ENCODE data around the gene RABGAP1L. TPM values are rescaled to one million over a fixed set of nuclear protein-coding genes. Genes with fewer than 3 reads are reported as not detected.

RABGAP1L gene
- total and polyA plus RNA-seq, 2 of the 8 experiments (the other 6 are each of a cell fraction or from before 2014, with no cell fraction given), result 33.3 to 156 TPM

- no peak overlapping the region for H4K91ac ChIP-seq (replicated peaks; ENCODE audit: insufficient read length, low read length)
- peaks cover 0 to 2% of the 10 kb centered on the region in 2 experiments; a peak in 1 of 4 replicates for H3K9me3 ChIP-seq (ENCODE audit: insufficient read depth in 2 of 2, low read depth in 1 of 2, low read length in 1 of 2)
- no peaks in the 10 kb centered on the region for H3K79me1 ChIP-seq (ENCODE audit: low read depth, low read length)
- no peak overlapping the region for H2BK12ac ChIP-seq (ENCODE audit: low read depth, low read length)
- no peaks in the 10 kb centered on the region for H3K79me2 ChIP-seq (ENCODE audit: control insufficient read depth in 1 of 2, insufficient read depth in 2 of 2, low read length in 2 of 2)
- no peak overlapping the region for H2AFZ ChIP-seq (ENCODE audit: low read length)
- H4K8ac ChIP-seq (ENCODE audit: extremely low read depth, insufficient read depth, low read length), result no peak overlapping the region
- H4K20me1 ChIP-seq (replicated peaks in 1 of 2; ENCODE audit: control insufficient read depth in 1 of 2, insufficient read depth in 2 of 2, low read length in 2 of 2), result no peaks in the 10 kb centered on the region
- no peak overlapping the region for H3K56ac ChIP-seq (replicated peaks; ENCODE audit: insufficient read length, low read depth, low read length)
- H3K4me3 ChIP-seq (ENCODE audit: extremely low read depth in 1 of 4, insufficient read depth in 2 of 4, low read depth in 3 of 4, low read length in 4 of 4), result no peak overlapping the region
- no peak overlapping the region for H2BK120ac ChIP-seq (replicated peaks; ENCODE audit: low read depth, low read length)
- H2BK15ac ChIP-seq (ENCODE audit: low read length), result no peak overlapping the region
- no peak for FAIRE-seq
- no peak overlapping the region for H3K9ac ChIP-seq (replicated peaks in 1 of 4; ENCODE audit: extremely low read depth in 1 of 4, low read depth in 3 of 4, low read length in 3 of 4)
- H2BK20ac ChIP-seq (ENCODE audit: low read length), result no peak overlapping the region
- H3K23ac ChIP-seq (ENCODE audit: insufficient read length), result no peak overlapping the region
- CTCF ChIA-PET (ENCODE audit: partially characterized antibody), result interaction anchor here (0.6 to 1.9 kb wide), 2 partner anchors 24 to 34 kb away, joined by 4 read pairs; no protein-coding TSS in a partner anchor
- no peak overlapping the region for H3K14ac ChIP-seq (ENCODE audit: insufficient read length)
- POLR2A ChIA-PET (ENCODE audit: partially characterized antibody), result no interaction called here
- H3K27ac ChIP-seq (ENCODE audit: low read depth, low read length), result no peak overlapping the region
- no peak overlapping the region for H4K5ac ChIP-seq (ENCODE audit: insufficient read length, low read depth, low read length)
- H3K4ac ChIP-seq (replicated peaks; ENCODE audit: insufficient read length, low read depth, low read length), result no peak overlapping the region
- no peaks in the 10 kb centered on the region; the same call in 1 of the 2 replicates for H3K23me2 ChIP-seq (ENCODE audit: low read depth, low read length)
- no peaks in the 10 kb centered on the region for H3K4me1 ChIP-seq (replicated peaks in 1 of 4; ENCODE audit: control insufficient read depth in 3 of 4, insufficient read depth in 4 of 4, low read length in 3 of 4)
- H2BK5ac ChIP-seq (ENCODE audit: low read depth, low read length), result no peak overlapping the region
- 67% methylated on average over 4 of the region's 4 CpGs; no CpG with 5 or more reads in 1 of the 2 experiments for WGBS, 2 experiments (ENCODE audit: extremely low coverage in 1 of 2, insufficient coverage in 1 of 2, insufficient read length in 1 of 2, insufficient replicate concordance in 2 of 2, low coverage in 1 of 2, low lambda C conversion rate in 2 of 2, missing lambda C conversion rate in 1 of 2)
- no peak for DNase-seq (ENCODE audit: low read depth in 1 of 2, low spot score in 2 of 2)
- H2AK5ac ChIP-seq (ENCODE audit: low read depth, low read length), result no peak overlapping the region
- H3K36me3 ChIP-seq (ENCODE audit: control insufficient read depth in 2 of 4, insufficient read depth in 4 of 4, low read length in 3 of 4), result no peaks in the 10 kb centered on the region
- no peak overlapping the region for H3K18ac ChIP-seq (ENCODE audit: extremely low read depth, low read length)
- no peaks in the 10 kb centered on the region for H3K27me3 ChIP-seq (replicated peaks in 1 of 4; ENCODE audit: control insufficient read depth in 3 of 4, extremely low read depth in 1 of 4, insufficient read depth in 3 of 4, low read length in 3 of 4)
- no peak overlapping the region for H3K4me2 ChIP-seq (ENCODE audit: insufficient read depth in 1 of 2, low read depth in 2 of 2, low read length in 2 of 2)
- TF ChIP-seq ATF3 (IDR thresholded peaks at IDR 0.05; ENCODE audit: insufficient read depth, low read depth, low read length), result no peak
- no peak for TF ChIP-seq GABPA (IDR thresholded peaks at IDR 0.05; ENCODE audit: borderline replicate concordance, insufficient read depth, low read length)
- no peak for TF ChIP-seq JUN (IDR thresholded peaks at IDR 0.05; ENCODE audit: low read depth, low read length)
- TF ChIP-seq SIX5 (IDR thresholded peaks at IDR 0.05; ENCODE audit: low read depth, low read length), result no peak
- TF ChIP-seq TAF1 (IDR thresholded peaks at IDR 0.05; ENCODE audit: low read depth, low read length), result no peak
- TF ChIP-seq GTF2F1 (IDR thresholded peaks at IDR 0.05; ENCODE audit: borderline replicate concordance, low read depth, low read length), result no peak
- no peak for TF ChIP-seq FOSL1 (IDR thresholded peaks at IDR 0.05; ENCODE audit: insufficient read depth, low read depth, low read length)
- no peak for TF ChIP-seq RAD21 (IDR thresholded peaks at IDR 0.05 in 1 of 2, conservative IDR thresholded peaks at IDR 0.05 in 1 of 2; ENCODE audit: low read depth in 2 of 2, low read length in 2 of 2)
- TF ChIP-seq KDM5A (IDR thresholded peaks at IDR 0.05; ENCODE audit: low read length), result no peak
- TF ChIP-seq CTBP2 (IDR thresholded peaks at IDR 0.05; ENCODE audit: borderline replicate concordance, insufficient read depth, insufficient read length, low read length), result no peak
Observed at GRCh38 chr1:174149216-174149615, 10.1 kb upstream of the RABGAP1L start.

All from H1 (cell line).